Esophagus (tissue), 2 donors: Measurements from ENCODE around the gene PDE4B. TPM values are rescaled to one million over a fixed set of nuclear protein-coding genes. Genes with fewer than 3 reads are reported as not detected.
A peak's percentile ranks its signal among the peaks of the same experiment; 100 is the strongest.

Experiments
- H3K27ac ChIP-seq, 2 donors: one replicate each; pipeline ENCODE4 v1.5.1; 2013; ENCODE audit warnings: low read depth in 2 of 2, mild to moderate bottlenecking in 2 of 2, inconsistent platforms in 1 of 2, low read length in 1 of 2, moderate library complexity in 1 of 2
- H3K27me3 ChIP-seq, 2 donors: one replicate each; pipeline ENCODE4 v1.6.1; 2013; ENCODE audit warnings: low read length in 2 of 2, control low read depth in 1 of 2, mild to moderate bottlenecking in 1 of 2; ENCODE audit not compliant: insufficient read depth in 2 of 2, control insufficient read depth in 1 of 2
- H3K36me3 ChIP-seq, 2 donors: one replicate each; pipeline ENCODE4 v1.6.1; 2013; ENCODE audit warnings: low read length in 1 of 2; ENCODE audit not compliant: control insufficient read depth in 2 of 2, insufficient read depth in 2 of 2
- H3K4me1 ChIP-seq, 2 donors: one replicate each; pipeline ENCODE4 v1.6.1; 2013; ENCODE audit warnings: low read length in 1 of 2; ENCODE audit not compliant: control insufficient read depth in 2 of 2, insufficient read depth in 2 of 2
- H3K4me3 ChIP-seq, 2 donors: one replicate each; pipeline ENCODE4 v1.5.1; 2013; ENCODE audit warnings: low read length in 2 of 2, mild to moderate bottlenecking in 2 of 2, low read depth in 1 of 2, moderate library complexity in 1 of 2
- H3K9me3 ChIP-seq, 2 donors: one replicate each; pipeline ENCODE4 v1.6.1; 2013; ENCODE audit warnings: mild to moderate bottlenecking in 2 of 2, low read depth in 1 of 2, low read length in 1 of 2, moderate library complexity in 1 of 2; ENCODE audit not compliant: control insufficient read depth in 2 of 2, insufficient read depth in 1 of 2
- WGBS, 2 donors: extraction: QIAGEN DNeasy Blood & Tissue Kit; methylation state at CpG; one replicate each; pipeline ENCODE4 v1.1.7; 2013; 5-methylcytosine and 5-hydroxymethylcytosine counted together
- polyA plus RNA-seq, 2 donors: library from polyadenylated mRNA; stranded (reverse); fragments of 200-250 nt; gene quantifications; one replicate each; pipeline ENCODE4 v1.2.3, GENCODE V29; 2013
- donor health status: healthy with polysubstance abuse.
- donor health status: Bipolar disorder and iron deficiency.

Gene PDE4B
- polyA plus RNA-seq, 2 donors: 0.51 to 1.4 TPM

DNA sequence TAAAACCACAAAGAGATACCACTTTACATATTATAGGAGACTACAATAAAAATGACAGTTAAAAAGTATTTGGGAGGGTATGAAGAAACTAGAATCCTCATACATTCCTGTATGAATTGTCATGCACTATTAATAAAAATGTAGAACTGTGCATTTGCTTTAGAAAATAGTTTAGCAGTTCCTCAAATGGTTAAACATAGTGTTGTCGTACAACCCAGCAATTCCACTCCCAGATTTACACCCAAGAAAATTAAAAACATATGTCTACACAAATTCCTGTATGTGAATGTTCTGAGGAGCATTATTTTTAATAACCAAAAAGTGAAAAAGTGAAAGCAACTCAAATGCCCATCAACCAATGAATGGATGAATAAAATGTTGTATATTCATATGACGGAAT lies 23.1 kb upstream of the PDE4B start:
- 73 to 75% methylated on average over 2 of the region's 2 CpGs for WGBS, 2 donors

DNA sequence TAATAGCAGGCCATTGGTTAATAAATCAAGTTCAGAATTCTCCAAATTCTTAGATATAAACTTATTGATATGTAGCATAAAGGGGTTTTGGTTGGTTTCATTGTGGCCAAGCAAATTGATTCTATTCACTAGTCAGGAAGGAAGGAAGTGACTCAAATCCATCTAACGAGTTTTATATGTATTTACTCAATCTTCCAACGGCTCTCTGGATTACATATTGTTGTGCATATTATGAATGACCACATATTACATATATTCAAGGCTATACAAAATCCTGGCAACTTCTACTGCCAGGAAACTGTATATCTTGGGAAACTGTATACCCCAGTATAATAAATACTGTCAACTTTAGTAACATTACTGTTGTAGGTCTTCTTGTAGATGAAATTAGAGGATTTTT lies 20.1 kb upstream of the PDE4B start:
- no peaks in the 10 kb centered on the region for H3K9me3 ChIP-seq

More for the DNA sequence above, 23.1 kb upstream of the PDE4B start:
- no peaks in the 10 kb centered on the region for H3K4me1 ChIP-seq
- H3K4me3 ChIP-seq: no peak overlapping the region
- no peaks in the 10 kb centered on the region for H3K27me3 ChIP-seq
- no peaks in the 10 kb centered on the region for H3K36me3 ChIP-seq
- no peaks in the 10 kb centered on the region for H3K9me3 ChIP-seq
- no peak overlapping the region for H3K27ac ChIP-seq

DNA sequence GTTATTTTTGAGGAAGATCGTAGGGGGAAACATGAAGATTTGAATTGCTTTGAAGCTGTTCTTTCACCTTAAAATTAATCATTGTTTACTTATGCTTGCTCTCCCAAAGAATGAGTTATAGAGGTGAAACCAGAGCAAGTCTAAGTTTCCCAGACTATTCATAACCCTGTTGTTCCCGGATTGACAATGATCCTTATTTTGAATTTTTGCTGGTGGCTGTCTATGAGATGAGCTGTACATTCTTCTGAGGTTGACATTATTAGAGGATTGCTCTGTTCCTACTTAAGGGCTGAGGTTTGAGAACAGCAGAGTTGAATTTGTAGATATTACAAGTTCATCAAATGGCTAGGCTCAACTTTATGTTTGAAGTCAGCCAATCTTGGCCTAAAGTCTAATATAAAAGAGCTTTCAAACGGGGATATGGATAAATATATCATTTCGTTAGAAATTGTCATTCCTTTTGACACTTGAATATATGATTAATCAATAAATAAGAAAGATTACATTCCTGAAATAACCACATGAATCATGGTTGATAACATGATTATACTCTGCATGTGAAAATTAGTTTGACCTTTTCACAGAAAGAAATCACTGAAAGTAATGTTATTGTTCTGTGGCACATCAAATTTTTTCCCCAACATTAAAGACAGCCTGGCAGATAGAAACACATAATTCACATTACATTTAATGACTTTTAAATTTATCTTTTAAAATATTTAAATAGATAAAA lies 19.1 kb upstream of the PDE4B start:
- 47 to 54% methylated on average over 4 of the region's 4 CpGs for WGBS, 2 donors
- H3K27me3 ChIP-seq: no peaks in the 10 kb centered on the region
- no peak overlapping the region for H3K4me3 ChIP-seq
- H3K27ac ChIP-seq: no peak overlapping the region
- no peaks in the 10 kb centered on the region for H3K4me1 ChIP-seq
- H3K36me3 ChIP-seq: no peaks in the 10 kb centered on the region
- H3K9me3 ChIP-seq: no peaks in the 10 kb centered on the region

More for the DNA sequence above, 20.1 kb upstream of the PDE4B start:
- no peaks in the 10 kb centered on the region for H3K4me1 ChIP-seq
- 45 to 51% methylated on average over 2 of the region's 2 CpGs for WGBS, 2 donors
- no peak overlapping the region for H3K4me3 ChIP-seq
- no peak overlapping the region for H3K27ac ChIP-seq
- H3K36me3 ChIP-seq: no peaks in the 10 kb centered on the region
- H3K27me3 ChIP-seq: no peaks in the 10 kb centered on the region

DNA sequence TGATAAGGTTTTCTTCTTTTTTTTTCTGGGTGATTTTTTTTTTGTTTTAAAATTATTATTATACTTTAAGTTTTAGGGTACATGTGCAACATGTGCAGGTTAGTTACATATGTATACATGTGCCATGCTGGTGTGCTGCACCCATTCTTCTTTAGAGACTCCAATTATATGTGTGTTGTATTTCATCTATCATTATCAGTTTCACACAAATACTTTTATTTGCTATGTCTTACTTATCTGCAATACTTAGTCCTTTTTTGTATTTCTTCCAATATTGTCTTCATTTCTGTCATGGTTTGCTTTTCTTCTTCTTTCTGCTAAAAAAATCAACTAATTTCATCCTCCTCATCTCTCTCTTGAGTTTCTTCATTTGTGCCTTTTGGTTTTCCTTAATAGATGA lies 3.9 kb upstream of the PDE4B start:
- peaks cover 0 to 6% of the 10 kb centered on the region in 2 donors for H3K4me1 ChIP-seq

DNA sequence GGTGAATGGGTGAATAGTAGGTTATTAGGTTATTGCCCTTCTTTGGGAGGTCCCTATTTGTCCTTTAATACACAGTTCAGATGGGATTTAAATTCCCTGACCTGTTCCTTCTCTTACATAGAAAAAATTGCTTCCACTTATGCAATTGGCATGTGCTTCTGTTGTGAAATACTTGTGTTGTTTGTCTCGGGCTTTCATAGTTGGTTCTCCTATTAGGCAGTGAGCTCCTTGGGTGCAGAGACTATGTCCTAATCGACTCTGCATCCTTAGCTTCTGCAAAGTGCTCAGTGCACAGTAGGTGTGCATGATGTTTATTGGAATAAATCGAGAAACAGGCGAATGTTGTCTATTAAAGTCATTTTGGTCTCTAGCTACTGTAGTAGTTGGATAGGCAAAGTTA lies 1.3 kb upstream of the PDE4B start:
- 59 to 61% methylated on average over 4 of the region's 4 CpGs for WGBS, 2 donors
- H3K4me1 ChIP-seq: peaks cover 0 to 6% of the 10 kb centered on the region in 2 donors
- H3K27ac ChIP-seq: no peak overlapping the region
- H3K36me3 ChIP-seq: no peaks in the 10 kb centered on the region
- H3K27me3 ChIP-seq: peaks cover 4 to 6% of the 10 kb centered on the region in 2 donors
- H3K9me3 ChIP-seq: no peaks in the 10 kb centered on the region
- no peak overlapping the region for H3K4me3 ChIP-seq

More for the DNA sequence above, 3.9 kb upstream of the PDE4B start:
- Histone ChIP-seq H3K27ac (no peak overlapping the region), H3K9me3 (no peaks in the 10 kb centered on the region), H3K27me3 (peaks cover 4 to 6% of the 10 kb centered on the region in 2 donors), H3K36me3 (no peaks in the 10 kb centered on the region), H3K4me3 (no peak overlapping the region)

DNA sequence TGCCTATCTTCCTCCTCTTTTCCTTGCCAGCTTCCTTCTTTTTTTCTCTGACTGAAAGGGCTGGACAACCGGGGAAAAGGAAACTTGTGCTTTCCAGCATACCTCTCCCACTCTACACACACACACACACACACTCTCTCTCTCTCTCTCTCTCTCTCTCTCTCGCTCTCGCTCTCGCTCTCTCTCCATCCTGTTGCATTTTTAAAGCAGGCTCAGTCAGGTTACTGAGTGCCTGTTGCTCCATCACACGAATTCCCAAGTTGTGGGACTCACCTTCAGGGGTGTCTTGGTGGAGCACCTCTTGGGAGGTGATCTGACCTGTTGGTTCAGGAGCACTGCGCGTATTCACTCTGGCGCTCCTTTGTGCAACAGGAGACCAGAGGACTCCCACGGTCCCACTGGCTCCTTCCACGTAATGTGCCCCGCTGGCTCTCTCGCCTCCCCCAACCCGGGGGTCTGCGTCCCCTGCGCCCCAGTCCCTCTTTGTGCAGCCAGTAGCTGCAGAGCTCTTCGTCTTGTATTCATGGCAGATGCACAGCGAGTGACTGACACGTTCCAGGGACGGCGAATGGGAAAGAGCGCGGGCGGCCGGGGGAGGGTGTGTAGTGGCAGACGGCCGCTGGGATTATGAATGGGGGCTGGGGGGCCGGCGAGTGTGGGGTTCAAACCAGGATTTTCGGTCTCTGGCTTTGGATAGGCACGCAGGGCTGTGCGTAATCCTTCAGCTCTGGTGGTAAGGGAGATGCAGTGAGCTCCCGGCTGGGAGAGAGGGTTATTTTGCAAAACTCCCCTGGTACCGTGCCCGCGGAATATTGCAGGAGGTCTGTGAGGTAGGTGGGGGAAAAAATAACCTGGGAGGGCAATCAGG lies 660 bp upstream of the PDE4B start:
- H3K4me3 ChIP-seq: no peak overlapping the region
- WGBS, 2 donors: 11 to 13% methylated on average over 35 of the region's 35 CpGs

DNA sequence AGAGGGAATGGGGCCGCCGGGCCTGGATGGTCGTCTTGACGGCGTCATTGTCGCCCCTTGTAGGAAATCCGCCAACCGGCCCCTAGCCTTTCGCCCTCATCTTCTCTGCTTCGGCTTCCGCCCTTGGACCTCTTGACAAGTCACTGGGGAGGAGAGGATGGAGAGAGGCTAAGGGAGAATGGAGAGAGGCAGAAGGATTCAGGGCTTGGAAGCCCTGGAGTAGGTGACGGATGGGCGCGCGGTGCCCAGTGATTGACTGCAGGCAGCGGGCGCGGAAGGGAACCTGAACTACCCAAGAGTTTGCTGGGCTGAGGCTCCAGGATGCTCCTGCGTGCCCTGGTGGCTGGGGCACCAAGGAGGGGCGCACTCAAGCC lies 651 bp downstream of the PDE4B start:
- Histone ChIP-seq H3K36me3 (no peaks in the 10 kb centered on the region), H3K27ac (no peak overlapping the region), H3K27me3 (peaks cover 4 to 6% of the 10 kb centered on the region in 2 donors), H3K9me3 (no peaks in the 10 kb centered on the region), H3K4me3 (peak overlapping the region in 1 of 2 donors; percentile 2), H3K4me1 (peaks cover 0 to 6% of the 10 kb centered on the region in 2 donors)
- 6 to 9% methylated on average over 20 of the region's 20 CpGs for WGBS, 2 donors

More for the DNA sequence above, 660 bp upstream of the PDE4B start:
- Histone ChIP-seq H3K27me3 (peaks cover 4 to 6% of the 10 kb centered on the region in 2 donors), H3K36me3 (no peaks in the 10 kb centered on the region), H3K4me1 (peaks cover 0 to 6% of the 10 kb centered on the region in 2 donors), H3K27ac (no peak overlapping the region), H3K9me3 (no peaks in the 10 kb centered on the region)

DNA sequence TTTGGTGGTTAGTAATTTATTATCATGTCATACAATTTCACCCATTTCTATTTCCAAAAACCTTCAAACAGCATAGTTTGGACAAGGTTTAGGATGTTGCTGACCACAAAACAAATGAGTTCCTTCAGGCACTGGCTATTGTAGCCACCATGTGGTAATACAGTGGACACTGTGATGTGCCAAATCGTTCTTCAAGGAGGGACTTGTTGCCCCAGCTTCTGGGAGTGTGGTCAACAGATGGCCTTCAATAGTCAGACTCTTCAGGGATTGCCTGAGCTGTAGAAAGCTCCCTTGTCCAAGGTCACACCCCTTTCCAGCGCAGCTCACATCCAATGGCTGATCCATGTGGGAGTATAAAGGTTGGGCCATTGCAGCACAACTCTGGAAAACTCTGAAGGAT lies 2.6 kb downstream of the PDE4B start:
- Histone ChIP-seq H3K36me3 (no peaks in the 10 kb centered on the region), H3K4me3 (no peak overlapping the region), H3K4me1 (peaks cover 0 to 6% of the 10 kb centered on the region in 2 donors), H3K9me3 (no peaks in the 10 kb centered on the region), H3K27ac (no peak overlapping the region), H3K27me3 (peaks cover 2 to 6% of the 10 kb centered on the region in 2 donors)
- WGBS, 2 donors: 81 to 82% methylated on average over 2 of the region's 2 CpGs

DNA sequence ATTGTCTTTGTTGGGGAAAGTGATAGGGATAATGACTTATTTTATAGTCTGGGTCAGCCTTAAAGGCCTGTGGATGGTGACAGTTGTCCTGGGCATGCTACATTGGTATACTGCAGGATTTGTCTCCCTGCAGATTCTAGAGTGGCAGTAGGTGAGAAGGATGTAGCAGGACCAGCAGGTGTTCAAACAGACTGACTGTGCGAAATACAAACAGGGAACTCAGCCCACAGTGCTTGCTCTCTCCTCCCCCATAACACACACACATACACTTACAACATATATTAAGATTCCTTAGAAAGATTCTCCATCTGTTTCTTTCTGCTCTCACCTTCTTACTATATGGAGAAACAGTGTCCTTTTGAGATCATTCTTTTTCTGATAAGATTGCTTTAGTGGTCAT lies 6.9 kb downstream of the PDE4B start:
- 66 to 88% methylated on average over 1 of the region's 1 CpG for WGBS, 2 donors
- H3K4me1 ChIP-seq: no peaks in the 10 kb centered on the region
- H3K27ac ChIP-seq: no peak overlapping the region
- no peaks in the 10 kb centered on the region for H3K27me3 ChIP-seq
- H3K9me3 ChIP-seq: no peaks in the 10 kb centered on the region
- H3K36me3 ChIP-seq: no peaks in the 10 kb centered on the region
- no peak overlapping the region for H3K4me3 ChIP-seq
